ENCODE measurements around the gene HOXB7.

HOXB7 gene

GRCh38 chr17:48579471-48579759 lies 31.4 kb downstream of the HOXB7 start:
- DNase-seq (ENCODE audit: low spot score) = no peak

- no peak for DNase-seq (ENCODE audit: low spot score)
Observed at GRCh38 chr17:48578616-48579470, 32.0 kb downstream of the HOXB7 start.

- DNase-seq (ENCODE audit: low spot score) = peak; percentile 78
Observed at GRCh38 chr17:48577946-48578615, 32.7 kb downstream of the HOXB7 start, which contains the start of gene HOXB4. TSS of gene HOXB4 (minus strand) at chr17:48578350. CDS start at chr17:48578319, 31 bp downstream.

GRCh38 chr17:48577330-48577945 lies 33.4 kb downstream of the HOXB7 start:
- peak; percentile 29 for DNase-seq (ENCODE audit: low spot score)

GRCh38 chr17:48576479-48577309 lies 34.1 kb downstream of the HOXB7 start:
- DNase-seq (ENCODE audit: low spot score) = no peak

GRCh38 chr17:48575673-48576478 lies 34.9 kb downstream of the HOXB7 start:
- no peak for DNase-seq (ENCODE audit: low spot score)

GRCh38 chr17:48575066-48575582 lies 35.7 kb downstream of the HOXB7 start:
- no peak for DNase-seq (ENCODE audit: low spot score)

- no peak for DNase-seq (ENCODE audit: low spot score)
Observed at GRCh38 chr17:48574505-48575065, 36.2 kb downstream of the HOXB7 start.

GRCh38 chr17:48571826-48572417 lies 38.9 kb downstream of the HOXB7 start:
- no peak for DNase-seq (ENCODE audit: low spot score)

GRCh38 chr17:48571024-48571818 lies 39.6 kb downstream of the HOXB7 start:
- DNase-seq (ENCODE audit: low spot score) = no peak

GRCh38 chr17:48570325-48571023 lies 40.3 kb downstream of the HOXB7 start:
- no peak for DNase-seq (ENCODE audit: low spot score)

GRCh38 chr17:48569674-48570324 lies 41.0 kb downstream of the HOXB7 start:
- DNase-seq (ENCODE audit: low spot score) = no peak

GRCh38 chr17:48569240-48569582 lies 41.6 kb downstream of the HOXB7 start:
- no peak for DNase-seq (ENCODE audit: low spot score)

- no peak for DNase-seq (ENCODE audit: low spot score)
Observed at GRCh38 chr17:48568499-48569239, 42.1 kb downstream of the HOXB7 start.

GRCh38 chr17:48567646-48568354 lies 43.0 kb downstream of the HOXB7 start:
- DNase-seq (ENCODE audit: low spot score) = no peak

- no peak for DNase-seq (ENCODE audit: low spot score)
Observed at GRCh38 chr17:48567209-48567608, 43.6 kb downstream of the HOXB7 start.

GRCh38 chr17:48566717-48567116 lies 44.1 kb downstream of the HOXB7 start:
- no peak for DNase-seq (ENCODE audit: low spot score)
